ENCODE results near the gene SGSM2.

DNA sequence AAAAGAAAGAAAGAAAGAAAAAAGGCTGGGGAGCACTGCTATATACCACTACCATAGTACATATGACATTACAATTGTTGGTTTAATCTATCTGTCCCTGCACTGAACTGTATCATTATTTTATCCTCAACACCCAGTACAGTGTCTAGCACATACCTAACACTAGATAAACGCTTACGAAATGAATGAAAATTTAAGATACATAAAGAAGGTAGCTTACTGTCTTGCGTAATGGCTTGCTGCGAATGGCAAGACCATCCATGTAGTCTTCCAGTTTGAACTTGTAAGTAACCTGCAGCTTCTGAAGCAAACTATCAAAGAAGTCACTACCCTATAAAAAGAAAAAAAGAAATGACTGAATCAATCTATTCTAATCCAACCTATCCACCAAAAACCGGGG lies 40.3 kb upstream of the SGSM2 start:
- TF ChIP-seq POLR2AphosphoS5 (IDR thresholded peaks at IDR 0.05; ENCODE audit: low read depth, low read length): no peak
- no peak for TF ChIP-seq PAX5 (IDR thresholded peaks at IDR 0.05; ENCODE audit: insufficient read depth, low read length, severe bottlenecking)
- no peak for TF ChIP-seq POLR2A (IDR thresholded peaks at IDR 0.05; ENCODE audit: low read depth, low read length)

Data from GM12891 (cell line).